ENCODE results near the gene SP140.
"Not testable (repeated sequence)": the region's sequence is repeated elsewhere in the genome, so short reads cannot be mapped to it uniquely, and the experiment has no call there.

SP140 gene

GRCh38 chr2:230295192-230295591 lies 69.7 kb downstream of the SP140 start:
- no peak for DNase-seq

- DNase-seq, result no peak
Observed at GRCh38 chr2:230296917-230297316, 71.4 kb downstream of the SP140 start.

DNA sequence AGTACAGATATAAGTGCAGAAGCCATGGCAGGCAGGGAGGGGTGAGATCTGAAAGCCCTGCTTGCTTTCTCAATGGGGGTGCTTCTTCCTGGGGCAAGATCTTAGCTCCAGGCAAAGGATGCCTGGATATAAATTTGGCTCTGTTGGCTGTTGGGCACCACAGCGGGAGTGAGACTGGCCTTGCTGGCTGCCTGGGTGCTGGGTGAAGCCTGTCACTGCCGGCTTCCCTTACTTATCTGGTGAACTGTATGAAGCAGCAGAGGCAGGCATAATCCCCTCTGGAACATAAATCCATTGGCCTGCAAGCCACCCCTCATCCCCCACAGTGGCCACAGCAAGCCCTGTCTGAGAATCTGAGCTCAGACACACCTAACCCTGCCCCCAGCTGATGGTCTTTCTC lies 74.1 kb downstream of the SP140 start:
- DNase-seq, result no peak

GRCh38 chr2:230305416-230306275 lies 80.1 kb downstream of the SP140 start:
- DNase-seq, result no peak

DNA sequence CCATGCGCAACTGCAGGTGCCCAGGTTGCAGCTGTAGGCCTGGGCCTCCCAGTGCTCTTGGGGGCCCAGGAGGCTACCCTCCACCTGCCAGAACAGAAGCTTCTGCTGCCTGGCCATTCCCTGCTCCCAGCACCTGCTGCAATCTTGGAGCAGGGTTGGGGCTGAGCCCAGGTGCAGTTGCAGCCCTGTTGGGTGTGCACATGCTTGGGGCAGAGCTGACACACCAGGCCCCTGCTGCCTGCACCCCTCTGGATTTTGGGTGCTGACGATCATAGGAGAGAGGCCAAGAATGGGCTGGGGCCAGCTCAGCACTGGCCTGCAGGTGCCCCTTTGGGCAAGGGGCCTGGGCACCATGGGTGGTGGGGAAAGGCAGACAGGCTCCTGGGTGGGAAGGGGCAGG lies 80.9 kb downstream of the SP140 start:
- DNase-seq, result no peak

DNA sequence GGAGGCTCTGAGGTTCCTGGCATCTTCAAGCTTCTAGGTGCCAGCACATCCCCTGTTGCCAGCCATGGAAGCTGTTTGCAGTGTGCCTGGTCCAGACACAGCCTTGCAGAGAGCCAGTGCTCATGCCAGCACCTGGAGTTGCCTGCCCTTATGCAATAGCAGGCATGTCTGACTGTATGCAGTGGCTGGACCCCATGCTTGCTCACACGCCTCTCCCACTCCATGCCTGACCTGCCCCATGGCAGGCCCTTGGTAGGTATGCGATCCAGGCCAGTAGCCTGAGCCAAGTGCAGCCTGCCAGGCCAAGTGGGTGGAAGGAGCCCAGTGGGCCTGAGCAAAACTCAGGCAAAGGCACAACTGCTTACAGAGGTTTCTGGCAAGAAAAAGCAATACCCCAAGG lies 81.9 kb downstream of the SP140 start:
- no peak for DNase-seq

DNA sequence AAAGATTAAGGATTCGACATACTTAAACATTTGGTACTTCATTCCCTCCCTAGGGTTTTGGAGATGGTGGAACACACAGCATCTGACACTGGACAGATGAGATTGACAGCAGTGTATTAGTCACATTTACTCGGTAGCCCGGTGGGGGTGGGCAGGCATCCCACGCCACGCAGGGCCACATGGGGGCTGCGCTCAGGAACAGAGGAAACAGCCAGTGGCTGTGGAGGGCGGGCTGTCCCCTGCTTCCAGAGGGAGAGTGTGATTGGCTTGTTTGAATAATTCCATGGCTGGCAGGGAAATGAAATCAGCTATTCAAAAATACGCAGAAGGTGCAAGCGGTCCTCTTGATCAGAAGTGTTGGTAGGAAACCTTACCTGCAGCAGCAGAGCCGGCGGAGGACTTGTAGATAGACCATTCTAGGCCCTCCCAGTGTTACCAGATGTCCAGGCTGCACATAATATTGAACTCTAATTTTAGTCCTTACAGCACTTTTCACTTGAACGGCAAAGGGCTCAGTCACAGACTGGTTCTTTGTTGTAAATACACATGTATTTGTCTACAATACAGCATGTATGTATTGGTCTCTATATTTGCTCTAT lies 83.0 kb downstream of the SP140 start:
- DNase-seq, result no peak

DNA sequence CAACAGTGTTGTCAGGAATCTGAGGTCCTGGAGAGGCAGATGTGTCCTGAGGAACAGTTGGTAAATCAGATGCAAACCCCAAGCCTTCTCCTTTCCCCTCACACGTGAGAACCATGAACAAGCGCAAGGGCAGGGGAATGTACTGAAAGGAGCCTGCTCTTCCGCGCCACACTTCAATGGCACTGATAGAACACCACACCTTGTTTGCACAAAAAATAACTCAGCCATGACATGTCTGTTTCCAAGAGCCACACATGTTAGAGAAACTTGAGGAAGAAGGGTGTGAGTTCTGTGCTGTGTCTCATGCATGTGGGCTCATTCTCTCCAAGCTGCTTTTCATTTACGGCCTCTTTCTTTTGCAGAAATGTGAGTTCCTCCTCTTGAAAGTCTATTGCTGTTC lies 85.3 kb downstream of the SP140 start:
- DNase-seq, result not testable (repeated sequence)

DNA sequence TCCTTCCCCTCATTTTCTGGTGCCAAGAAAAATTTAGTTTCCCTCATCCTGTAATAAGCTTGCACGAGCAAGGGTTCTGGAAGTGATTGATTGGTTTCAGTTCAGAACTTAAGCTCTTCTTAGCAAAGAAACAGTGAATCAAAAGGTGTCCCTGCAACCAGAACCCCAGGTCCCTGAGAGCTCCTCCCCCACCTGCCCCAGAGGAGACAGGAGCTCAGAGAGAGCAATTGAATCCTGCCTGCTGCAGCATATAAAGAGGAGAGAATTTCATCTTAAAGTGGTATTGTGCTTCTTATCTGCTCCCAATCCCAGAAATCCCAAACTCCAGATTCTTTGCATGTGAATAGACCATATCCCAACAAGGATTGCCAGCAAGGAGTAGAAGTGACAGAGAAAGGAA lies 86.1 kb downstream of the SP140 start:
- not testable (repeated sequence) for DNase-seq

DNA sequence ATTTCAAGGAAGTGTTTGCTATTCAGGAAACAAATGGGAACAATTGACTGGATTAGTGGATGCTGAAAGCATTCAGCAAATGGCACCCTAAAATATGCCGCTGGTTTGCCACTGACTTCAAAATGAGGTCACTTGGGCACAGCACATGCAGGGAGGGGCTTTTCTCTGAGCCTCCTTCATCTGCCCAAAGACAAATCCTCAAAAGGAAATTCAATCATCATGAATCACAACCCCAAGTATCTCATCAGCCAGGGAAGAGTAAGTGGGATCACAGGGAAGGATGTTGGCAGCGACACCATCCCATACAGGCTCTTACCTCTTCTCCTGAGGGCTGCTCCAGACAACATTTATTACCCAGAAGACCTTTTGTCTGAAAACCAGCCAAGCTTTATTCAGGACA lies 87.1 kb downstream of the SP140 start:
- DNase-seq, result no peak

DNA sequence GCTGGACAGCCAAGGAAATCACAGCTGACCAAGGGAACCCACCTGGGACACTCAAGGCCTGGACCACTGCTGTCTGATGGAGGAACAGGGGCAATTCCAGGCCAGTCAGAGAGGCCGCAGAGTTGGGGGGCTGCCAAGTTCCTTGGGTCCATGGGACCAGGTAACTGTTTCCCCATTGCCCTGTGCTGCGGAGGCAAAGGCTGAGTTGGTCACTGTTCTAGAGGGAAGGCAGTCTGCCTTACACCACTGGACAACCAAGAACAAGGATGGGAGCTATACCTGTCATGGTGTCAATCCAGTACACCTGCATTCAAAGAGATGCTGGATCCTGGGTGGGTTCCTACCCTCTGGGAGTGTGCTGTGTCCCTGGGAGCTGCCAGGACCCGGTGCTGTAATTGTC lies 91.8 kb downstream of the SP140 start:
- no peak for DNase-seq

GRCh38 chr2:230318190-230319121 lies 92.9 kb downstream of the SP140 start:
- DNase-seq, result peak in 1 of 2 donors; percentile 35

GRCh38 chr2:230319211-230319862 lies 93.8 kb downstream of the SP140 start:
- DNase-seq, result peak; percentile 76 to 88

DNA sequence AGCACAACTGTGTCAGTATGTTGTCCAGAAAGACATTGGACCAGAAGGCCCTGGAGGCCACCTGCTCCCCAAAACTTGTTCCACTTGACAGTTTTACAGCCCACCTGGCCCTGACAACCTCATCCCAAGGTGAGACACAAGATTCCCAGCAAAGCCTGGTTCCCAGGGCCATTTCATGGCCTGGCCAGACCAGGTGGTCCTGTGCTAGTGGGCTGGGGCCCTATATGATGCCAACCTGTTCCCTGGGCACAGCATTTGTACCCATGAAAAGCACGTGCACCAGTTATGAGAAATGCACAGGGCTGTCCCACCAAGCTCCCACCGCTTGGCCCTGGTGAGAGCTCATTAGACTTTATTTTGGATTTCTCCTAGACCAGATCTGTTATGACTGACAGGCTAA lies 95.5 kb downstream of the SP140 start:
- DNase-seq, result no peak

GRCh38 chr2:230322561-230323384 lies 97.2 kb downstream of the SP140 start:
- DNase-seq, result no peak

GRCh38 chr2:230323385-230324106 lies 98.0 kb downstream of the SP140 start:
- no peak for DNase-seq

DNA sequence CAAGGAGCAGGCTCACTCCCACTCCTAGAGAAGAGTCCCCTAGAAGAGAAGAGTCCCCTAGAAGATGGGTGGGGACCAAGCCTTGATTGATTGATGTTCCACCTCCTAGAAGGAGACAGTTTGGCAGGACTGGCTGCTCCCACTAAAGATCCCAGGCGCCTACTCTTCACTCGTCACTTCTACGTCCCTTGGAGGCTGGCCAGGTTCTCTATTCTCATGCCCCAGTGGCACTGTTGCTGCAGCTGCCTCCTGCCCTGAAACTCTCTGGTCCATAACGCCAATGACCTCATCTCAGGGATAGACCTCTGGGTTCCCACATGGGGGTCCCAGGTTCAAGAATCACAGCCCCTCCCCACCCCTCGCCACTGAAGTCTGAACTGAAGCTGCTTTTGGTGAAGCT lies 99.0 kb downstream of the SP140 start:
- DNase-seq, result no peak

DNA sequence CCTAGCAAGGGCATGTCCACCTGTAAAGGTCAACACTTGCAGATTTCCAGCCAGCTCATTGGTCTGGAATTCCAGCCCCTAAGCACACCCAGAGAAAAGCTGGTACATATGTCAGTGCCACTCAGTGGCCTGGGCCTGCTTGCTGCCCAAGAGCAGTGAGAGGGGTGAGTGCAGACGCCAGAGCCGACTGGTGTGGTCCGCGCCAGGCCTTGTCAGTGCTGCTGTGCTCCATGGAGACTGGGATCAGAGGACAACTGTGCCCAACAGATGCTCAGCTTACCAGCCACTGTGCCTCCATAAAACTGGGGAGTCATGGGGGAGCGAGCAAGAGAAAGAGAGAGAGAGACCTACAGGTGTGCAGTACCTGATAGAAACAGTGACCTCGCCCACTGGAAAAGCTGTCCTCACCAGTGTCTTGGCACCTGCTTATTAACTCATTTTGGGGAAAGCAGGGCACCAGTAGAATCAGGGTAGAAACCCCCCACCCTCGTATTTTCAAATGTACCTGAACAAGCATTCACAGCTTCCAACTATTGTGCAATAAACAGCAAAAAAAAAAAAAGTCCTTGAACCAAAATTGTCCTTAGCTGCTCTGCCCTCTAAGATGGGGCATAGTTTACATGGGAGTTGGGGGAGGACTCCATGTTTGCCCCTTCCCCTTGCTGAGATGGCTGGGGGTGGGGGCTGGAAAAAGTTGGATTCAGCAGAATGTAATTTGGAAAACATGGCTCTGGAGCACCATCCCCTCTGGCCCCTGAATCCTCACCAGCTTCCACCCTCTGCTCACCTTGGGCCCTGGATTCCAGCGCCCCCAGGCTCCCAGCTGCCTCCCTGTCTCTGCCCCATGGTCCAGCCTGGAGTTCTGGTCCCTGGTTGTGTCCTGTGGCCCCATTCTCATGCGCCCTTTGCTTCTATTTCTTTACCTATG lies 100.0 kb downstream of the SP140 start:
- no peak for DNase-seq

DNA sequence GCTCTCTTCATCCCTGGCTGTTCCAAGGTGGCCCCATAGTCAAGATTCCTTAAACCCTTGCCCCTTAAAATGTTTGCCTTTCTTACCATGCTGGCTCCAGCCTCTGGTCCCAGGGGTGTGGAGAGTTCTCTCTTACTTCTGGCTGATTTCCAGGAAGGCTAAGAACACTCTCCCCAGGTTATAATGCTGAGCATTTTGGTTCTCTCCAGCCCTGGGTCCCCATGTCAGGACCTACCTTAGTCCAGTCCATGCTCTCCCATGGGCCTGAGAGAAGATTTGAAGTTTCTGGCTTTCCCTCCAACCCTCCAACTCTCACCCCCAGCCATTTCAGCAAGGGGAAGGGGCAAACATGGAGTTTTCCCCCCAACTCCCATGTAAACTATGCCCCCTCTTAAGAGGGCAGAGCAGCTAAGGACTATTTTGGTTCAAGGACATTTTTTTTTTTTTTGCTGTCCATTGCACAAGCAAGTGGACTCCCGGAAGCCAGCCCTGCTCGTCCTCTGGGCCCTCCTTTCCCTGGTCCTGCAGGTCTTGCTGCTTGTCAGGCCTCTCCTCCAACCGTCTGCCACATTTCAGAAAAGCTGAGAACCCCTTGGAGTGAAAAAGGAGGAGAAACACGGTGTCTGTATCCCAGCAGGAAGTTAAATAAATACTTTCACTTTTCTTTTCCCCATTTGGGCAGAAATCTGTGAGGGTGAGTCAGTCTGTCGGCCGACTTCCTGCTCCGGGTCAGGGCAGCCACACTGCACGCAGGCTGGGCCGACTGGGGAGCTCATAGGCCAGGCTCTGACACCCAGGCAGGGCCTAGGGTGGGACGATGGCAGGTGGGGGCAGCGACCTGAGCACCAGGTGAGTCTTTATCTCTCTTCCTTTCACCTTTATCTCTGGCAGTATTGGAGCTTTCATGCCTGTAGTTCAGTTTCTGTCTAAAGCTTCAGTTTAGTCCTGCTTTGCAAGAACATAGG lies 101.2 kb downstream of the SP140 start, which contains the start of gene SP140L:
Gene SP140L, plus strand, starts transcription at position 741 of the 965 bp plus-strand sequence. Its CDS starts 77 bp downstream, at position 818.
- peak; percentile 84 to 85 for DNase-seq

Measured in CD4-positive, alpha-beta T cell treated with Interleukin-4 for 1 hour (primary cell).